ELR (cell line): ENCODE results near the gene VPS4A.
"Not testable (repeated sequence)": the region's sequence is repeated elsewhere in the genome, so short reads cannot be mapped to it uniquely, and the experiment has no call there.

Experiments used
- DNase-seq: peaks from one replicate; pipeline ENCODE4 v3.0.0-alpha.2; 2015; ENCODE audit warnings: low read depth

The VPS4A gene

DNA sequence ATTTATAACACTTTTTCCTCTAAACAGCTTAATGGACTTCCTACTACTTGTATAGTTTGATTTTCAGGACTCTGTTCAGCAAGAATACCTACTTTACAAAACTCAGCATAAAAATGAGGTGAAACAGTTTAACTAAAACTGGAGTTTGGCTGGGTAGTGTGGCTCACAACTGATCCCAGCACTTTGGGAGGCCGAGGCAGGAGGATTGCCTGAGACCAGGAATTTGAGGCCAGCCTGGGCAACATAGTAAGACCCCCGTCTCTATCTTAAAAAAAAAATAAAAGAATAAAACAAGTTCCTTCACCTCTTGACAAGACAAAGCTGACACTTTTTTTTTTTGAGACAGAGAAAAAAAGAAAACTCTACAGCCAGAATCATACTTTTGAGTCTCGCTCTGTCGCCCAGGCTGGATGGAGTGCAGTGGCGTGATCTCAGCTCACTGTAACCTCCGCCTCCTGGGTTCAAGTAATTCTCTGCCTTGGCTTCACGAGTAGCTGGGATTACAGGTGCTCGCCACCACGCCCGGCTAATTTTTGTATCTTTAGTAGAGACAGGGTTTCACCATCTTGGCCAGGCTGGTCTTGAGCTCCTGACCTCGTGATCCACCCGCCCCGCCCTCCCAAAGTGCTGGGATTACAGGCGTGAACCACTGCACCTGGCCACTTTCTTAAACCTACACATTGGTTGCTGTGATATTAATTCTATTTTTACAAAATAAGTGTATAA is 16.6 kb downstream of the VPS4A start:
- no peak for DNase-seq

DNA sequence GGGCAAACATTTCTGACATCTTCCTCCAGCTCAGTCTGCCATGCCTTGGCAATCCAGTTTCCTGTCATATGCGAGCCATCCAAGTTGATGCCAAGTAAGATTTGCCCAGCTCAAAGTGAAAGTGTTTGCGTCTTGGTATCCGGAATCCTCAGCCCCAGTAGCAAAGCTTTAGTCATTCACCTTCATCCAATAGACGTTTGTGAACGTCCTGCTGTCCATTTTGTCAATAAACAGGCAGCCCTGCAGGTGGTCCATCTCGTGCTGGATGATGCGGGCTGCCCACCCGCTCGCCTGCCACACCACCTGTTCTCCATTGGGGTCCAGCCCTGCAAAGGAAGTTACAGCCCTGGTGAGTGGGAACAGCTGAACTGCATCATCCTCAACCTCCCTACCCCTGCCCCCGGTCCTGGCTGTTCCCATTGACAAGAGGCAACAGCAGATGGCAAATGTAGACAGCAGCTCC is 17.7 kb downstream of the VPS4A start:
- DNase-seq: peak; percentile 57

DNA sequence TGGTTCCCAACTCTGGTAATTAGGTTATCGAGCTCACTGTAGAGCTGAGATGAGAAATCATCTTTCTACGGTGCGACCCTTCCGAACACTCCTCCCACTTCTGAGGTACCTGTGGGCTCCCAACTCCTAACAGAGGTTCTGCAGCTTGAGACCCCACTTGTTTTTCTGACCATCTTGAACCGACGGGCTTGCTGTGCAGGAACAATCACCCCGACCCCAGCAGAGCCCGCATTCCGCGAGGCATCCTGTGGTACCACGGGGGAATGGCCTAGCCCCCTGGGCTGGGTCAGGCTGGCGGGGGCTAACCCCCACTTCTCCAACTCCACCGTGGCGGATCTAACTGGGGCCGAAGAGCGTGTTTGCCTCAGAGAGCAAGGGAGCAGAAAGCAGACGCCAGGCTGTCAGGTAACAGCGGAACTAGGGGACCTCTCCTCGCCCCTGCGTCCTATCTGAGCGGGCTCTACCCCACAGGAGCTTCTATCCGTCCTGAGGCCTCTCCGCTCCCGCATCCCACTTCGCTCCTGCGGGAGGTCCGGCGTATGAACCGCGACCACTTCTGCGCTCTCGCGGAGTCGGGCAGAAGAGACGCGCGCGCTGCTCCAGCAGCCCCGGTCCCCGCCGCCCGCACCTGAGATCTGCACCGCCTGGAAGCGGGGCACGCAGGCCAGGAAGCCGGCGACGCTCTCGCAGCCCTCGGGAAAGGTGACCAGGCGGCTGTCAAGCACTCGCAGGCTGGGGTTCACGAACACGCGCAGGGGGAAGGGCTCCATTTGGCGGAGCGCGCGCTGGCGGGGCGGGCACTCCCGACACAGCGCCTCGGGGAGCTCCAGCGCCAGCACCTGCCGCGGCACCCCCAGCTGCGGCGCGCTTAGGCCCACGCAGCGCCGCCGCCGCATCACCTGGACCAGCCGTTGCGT is 18.5 kb downstream of the VPS4A start:
- DNase-seq: peak; percentile 52

GRCh38 chr16:69330286-69331109 is 19.3 kb downstream of the VPS4A start, which contains the start of gene PDF:
TSS of gene PDF (minus strand) at chr16:69330588. CDS start at chr16:69330570, 18 bp downstream.
- DNase-seq: peak; percentile 97

- DNase-seq: no peak
Observed at GRCh38 chr16:69334696-69335095, 23.5 kb downstream of the VPS4A start.

DNA sequence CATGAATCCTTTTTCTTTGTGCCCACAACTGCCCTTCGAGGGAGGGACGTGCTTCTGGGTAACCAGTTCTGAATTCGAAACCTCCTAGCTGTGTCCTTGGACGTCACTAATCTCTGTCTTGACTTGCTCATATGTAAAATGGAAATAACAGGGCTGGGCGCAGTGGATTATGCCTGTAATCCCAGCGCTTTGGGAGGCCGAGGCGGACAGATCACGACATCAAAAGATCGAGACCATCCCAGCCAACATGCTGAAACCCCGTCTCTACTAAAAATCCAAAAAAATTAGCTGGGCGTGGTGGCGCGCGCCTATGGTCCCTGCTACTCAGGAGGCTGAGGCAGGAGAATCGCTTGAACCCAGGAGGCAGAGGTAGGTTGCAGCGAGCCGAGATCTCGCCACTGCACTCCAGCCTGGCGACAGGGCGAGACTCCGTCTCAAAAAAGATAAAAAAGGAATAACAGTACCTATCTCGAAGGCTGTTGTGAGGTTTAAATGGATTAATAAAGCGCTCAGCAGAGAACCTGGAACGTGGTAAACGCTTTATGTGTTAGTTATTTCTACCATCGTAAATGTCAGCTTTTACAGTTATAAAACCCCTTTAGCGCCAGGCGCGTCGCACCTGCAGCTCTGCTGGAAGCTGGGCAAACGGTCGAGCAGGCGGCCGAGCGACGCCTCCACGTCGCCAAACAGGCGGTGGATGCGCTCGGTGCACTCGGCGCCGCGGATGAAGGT is 27.6 kb downstream of the VPS4A start:
- DNase-seq: no peak

- peak; percentile 100 for DNase-seq
Observed at GRCh38 chr16:69339289-69340094, 28.3 kb downstream of the VPS4A start, which contains the start of the genes COG8 and NIP7. TSS of gene COG8 (minus strand) at chr16:69339564. CDS start at chr16:69339552, 12 bp downstream. TSS of gene NIP7 (plus strand) at chr16:69339772. CDS start at chr16:69339830, 58 bp downstream.

DNA sequence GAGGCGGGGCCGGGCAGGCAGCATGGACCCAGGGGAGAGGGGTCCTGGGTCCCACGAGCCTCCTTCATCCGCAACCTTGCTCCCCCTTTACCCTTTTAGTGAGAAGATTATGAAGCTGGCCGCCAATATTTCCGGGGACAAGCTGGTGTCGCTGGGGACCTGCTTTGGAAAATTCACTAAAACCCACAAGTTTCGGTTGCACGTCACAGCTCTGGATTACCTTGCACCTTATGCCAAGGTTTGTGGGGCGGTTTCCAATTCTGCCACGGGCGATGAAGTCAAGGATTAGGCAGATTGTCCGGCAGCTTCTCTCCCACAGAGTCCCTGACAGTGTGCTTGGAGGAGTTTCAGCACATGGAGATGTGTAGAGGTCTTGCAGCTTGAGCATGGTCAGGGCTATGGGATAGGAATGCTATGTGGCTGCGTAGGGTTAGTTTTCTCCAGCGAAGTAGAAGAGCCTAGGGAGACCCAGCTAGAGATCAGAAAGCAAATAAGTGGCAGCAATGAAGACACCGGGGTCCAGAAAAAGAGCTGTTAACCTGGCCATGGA is 29.0 kb downstream of the VPS4A start:
- peak; percentile 41 for DNase-seq

- no peak for DNase-seq
Observed at GRCh38 chr16:69344171-69344570, 33.0 kb downstream of the VPS4A start.

DNA sequence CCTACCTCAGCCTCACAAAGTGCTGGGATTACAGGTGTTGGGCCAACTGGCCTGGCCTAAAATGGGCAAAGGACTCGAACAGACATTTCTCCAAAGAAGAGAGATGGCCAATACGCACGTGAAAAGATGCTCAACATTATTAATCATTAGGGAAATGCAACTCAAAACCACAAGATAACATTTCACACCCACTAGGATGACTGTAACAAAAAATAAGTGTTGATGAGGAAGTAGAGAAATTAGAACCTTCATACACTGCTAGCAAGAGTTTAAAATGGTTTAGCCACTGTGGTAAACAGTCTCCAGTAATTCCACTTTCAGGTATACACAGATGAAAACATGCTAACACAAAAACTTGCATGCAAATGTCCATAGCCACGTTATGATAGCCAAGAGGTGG is 34.8 kb downstream of the VPS4A start:
- DNase-seq: no peak

DNA sequence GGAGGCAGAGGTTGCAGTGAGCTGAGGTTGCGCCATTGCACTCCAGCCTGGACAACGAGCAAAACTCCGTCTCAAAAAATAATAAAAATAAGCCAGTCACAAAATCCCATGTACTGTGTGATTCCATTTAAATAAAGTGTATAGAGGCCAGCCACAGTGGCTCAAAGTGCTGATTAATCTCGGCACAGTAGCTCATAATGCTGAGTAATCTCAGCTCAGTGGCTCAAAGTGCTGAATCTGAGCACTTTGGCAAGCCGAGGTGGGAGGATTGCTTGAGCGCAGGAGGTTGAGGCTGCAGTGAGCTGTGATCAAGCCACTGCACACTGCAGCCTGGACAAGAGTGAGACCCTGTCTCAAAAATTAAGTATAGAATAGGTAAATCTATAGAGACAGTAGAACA is 35.5 kb downstream of the VPS4A start:
- DNase-seq: no peak

- DNase-seq: peak; percentile 16
Observed at GRCh38 chr16:69348222-69348621, 37.1 kb downstream of the VPS4A start.

GRCh38 chr16:69349536-69349935 is 38.4 kb downstream of the VPS4A start:
- no peak for DNase-seq

DNA sequence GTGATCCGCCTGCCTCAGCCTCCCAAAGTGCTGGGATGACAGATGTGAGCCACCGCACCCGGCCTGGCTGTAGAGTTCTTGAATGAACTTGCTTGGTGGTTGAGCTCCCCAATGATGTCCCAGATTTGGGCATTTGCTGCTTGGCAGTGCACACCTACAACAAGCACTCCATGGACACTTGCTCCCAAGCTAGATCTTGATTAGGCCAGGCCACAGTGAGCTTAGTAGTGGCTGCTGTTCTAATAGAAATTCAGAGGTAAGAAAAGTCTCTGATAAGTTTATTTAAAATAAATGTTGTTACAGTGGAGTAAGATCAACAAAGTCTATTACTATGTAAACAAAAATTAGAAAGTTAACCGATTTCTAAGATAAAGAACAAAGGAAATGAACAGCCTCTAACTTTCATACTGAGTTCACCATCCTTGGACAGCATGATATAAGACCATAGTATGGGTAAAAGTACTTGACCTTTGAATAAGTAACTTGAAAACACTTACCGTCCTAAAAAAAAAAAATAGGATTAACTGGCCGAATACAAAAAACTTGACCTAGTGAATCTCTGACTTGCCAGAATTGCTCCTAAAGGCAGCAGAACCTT is 39.5 kb downstream of the VPS4A start:
- DNase-seq: no peak

- DNase-seq: no peak
Observed at GRCh38 chr16:69351309-69352027, 40.3 kb downstream of the VPS4A start, which contains the start of gene TMED6. TSS of gene TMED6 (minus strand) at chr16:69351786. CDS start at chr16:69351753, 33 bp downstream.

- DNase-seq: not testable (repeated sequence)
Observed at GRCh38 chr16:69360070-69360469, 48.9 kb downstream of the VPS4A start.

DNA sequence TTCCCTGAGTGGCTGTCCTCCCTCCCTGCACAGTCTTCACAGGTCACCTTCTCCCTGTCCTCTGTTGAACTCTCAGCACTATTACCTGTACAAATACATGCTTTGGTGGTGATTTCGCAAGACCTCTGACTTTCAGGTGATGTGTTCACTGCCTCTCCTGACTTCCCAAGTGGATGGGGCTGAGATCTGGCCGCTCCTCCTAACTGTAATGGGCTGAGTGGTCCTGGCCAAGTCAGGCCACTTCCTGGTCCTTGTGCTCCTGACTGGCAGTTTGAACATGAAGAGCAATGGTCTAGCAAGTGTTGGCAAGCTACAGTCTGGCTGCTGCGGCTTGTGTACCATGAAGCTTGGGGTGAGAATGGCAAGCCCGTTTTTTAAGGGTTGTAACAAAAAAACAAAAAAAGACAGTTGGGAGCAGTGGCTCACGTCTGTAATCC is 52.1 kb downstream of the VPS4A start:
- no peak for DNase-seq

GRCh38 chr16:69364088-69364487 is 52.9 kb downstream of the VPS4A start:
- no peak for DNase-seq

DNA sequence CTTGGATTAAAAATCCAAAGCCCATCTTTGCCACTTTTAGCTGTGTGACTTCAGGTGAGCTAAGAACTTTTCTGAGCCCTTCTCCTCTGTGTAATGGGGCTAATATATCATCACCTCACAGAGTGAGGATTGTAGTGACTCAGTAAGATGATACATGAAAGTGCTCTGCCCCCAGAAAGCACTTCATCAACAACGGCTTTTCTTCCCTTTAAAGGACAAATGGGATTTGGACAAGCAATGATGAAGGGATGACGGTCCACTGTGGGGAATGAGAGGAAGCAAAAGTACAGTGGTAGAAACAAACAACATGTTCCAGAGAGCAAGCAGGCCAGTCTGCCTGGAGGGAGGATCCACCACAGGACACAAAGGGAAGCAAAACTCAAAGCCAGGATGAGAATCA is 54.8 kb downstream of the VPS4A start:
- DNase-seq: no peak
